ENCODE data around the gene CSNK1E. TPM values are rescaled to one million over a fixed set of nuclear protein-coding genes. Genes with fewer than 3 reads are reported as not detected.
A peak's percentile ranks its signal among the peaks of the same experiment; 100 is the strongest.

Gene CSNK1E
- total and polyA plus RNA-seq, 2 donors from 2014 or later, result 33.6 to 101 TPM

GRCh38 chr22:38325587-38325986, 8.4 kb upstream of the CSNK1E start:
- H3K27me3 ChIP-seq (ENCODE audit: control insufficient read depth, insufficient read depth, low read length), result no peaks in the 10 kb centered on the region
- intact Hi-C loops (cut with DNase I), result no loop called here

GRCh38 chr22:38320605-38321402, 3.6 kb upstream of the CSNK1E start:
- intact Hi-C loops (cut with DNase I), result no loop called here

More at GRCh38 chr22:38325587-38325986, 8.4 kb upstream of the CSNK1E start:
- H3K9me3 ChIP-seq (ENCODE audit: control insufficient read depth in 2 of 3, insufficient read depth in 1 of 3, low read length in 3 of 3), result no peaks in the 10 kb centered on the region
- H3K27ac ChIP-seq (ENCODE audit: low read depth in 2 of 2, low read length in 2 of 2), result no peak overlapping the region
- no peak overlapping the region for H3K9ac ChIP-seq (ENCODE audit: low read length in 3 of 3)
- H3K4me1 ChIP-seq (ENCODE audit: control insufficient read depth in 2 of 3, insufficient read depth in 2 of 3, low read depth in 1 of 3, low read length in 3 of 3), result no peaks in the 10 kb centered on the region
- H3K36me3 ChIP-seq (ENCODE audit: control insufficient read depth in 2 of 3, insufficient read depth in 3 of 3, low read length in 3 of 3), result no peaks in the 10 kb centered on the region
- no peak for TF ChIP-seq CTCF (IDR thresholded peaks at IDR 0.05; ENCODE audit: borderline replicate concordance, extremely low read depth, insufficient read depth)
- no peak overlapping the region for H3K4me3 ChIP-seq (ENCODE audit: low read length in 3 of 3)
- FAIRE-seq (no peak), DNase-seq (no peak)

GRCh38 chr22:38318792-38319773, 1.9 kb upstream of the CSNK1E start:
- Histone ChIP-seq H3K9ac (ENCODE audit: low read length in 3 of 3) (peak overlapping the region in 1 of 3 donors; percentile 90), H3K36me3 (ENCODE audit: control insufficient read depth in 2 of 3, insufficient read depth in 3 of 3, low read length in 3 of 3) (no peaks in the 10 kb centered on the region), H3K27ac (ENCODE audit: low read depth in 2 of 2, low read length in 2 of 2) (peak overlapping the region; percentile 95 to 97), H3K9me3 (ENCODE audit: control insufficient read depth in 2 of 3, insufficient read depth in 1 of 3, low read length in 3 of 3) (no peaks in the 10 kb centered on the region), H3K4me1 (ENCODE audit: control insufficient read depth in 2 of 3, insufficient read depth in 2 of 3, low read depth in 1 of 3, low read length in 3 of 3) (peaks cover 0 to 11% (median 0%) of the 10 kb centered on the region in 3 donors), H3K27me3 (ENCODE audit: control insufficient read depth, insufficient read depth, low read length) (no peaks in the 10 kb centered on the region), H3K4me3 (ENCODE audit: low read length in 3 of 3) (no peak overlapping the region)
- FAIRE-seq (no peak), DNase-seq (no peak)
- TF ChIP-seq CTCF (IDR thresholded peaks at IDR 0.05; ENCODE audit: borderline replicate concordance, extremely low read depth, insufficient read depth), result no peak
- intact Hi-C loops (cut with DNase I), result no loop called here

More at GRCh38 chr22:38320605-38321402, 3.6 kb upstream of the CSNK1E start:
- DNase-seq (no peak), FAIRE-seq (no peak)
- Histone ChIP-seq H3K4me1 (ENCODE audit: control insufficient read depth in 2 of 3, insufficient read depth in 2 of 3, low read depth in 1 of 3, low read length in 3 of 3) (peaks cover 0 to 8% (median 0%) of the 10 kb centered on the region in 3 donors), H3K36me3 (ENCODE audit: control insufficient read depth in 2 of 3, insufficient read depth in 3 of 3, low read length in 3 of 3) (no peaks in the 10 kb centered on the region), H3K27me3 (ENCODE audit: control insufficient read depth, insufficient read depth, low read length) (no peaks in the 10 kb centered on the region), H3K9ac (ENCODE audit: low read length in 3 of 3) (no peak overlapping the region), H3K4me3 (ENCODE audit: low read length in 3 of 3) (no peak overlapping the region), H3K9me3 (ENCODE audit: control insufficient read depth in 2 of 3, insufficient read depth in 1 of 3, low read length in 3 of 3) (no peaks in the 10 kb centered on the region), H3K27ac (ENCODE audit: low read depth in 2 of 2, low read length in 2 of 2) (no peak overlapping the region)
- TF ChIP-seq CTCF (IDR thresholded peaks at IDR 0.05; ENCODE audit: borderline replicate concordance, extremely low read depth, insufficient read depth), result no peak
